Activated T-cell treated with anti-CD3 and anti-CD28 coated beads for 48 hours (primary cell): ENCODE measurements around the gene MRPL53.

Source experiments
- DNase-seq: peaks from one replicate; pipeline ENCODE4 v3.0.0-alpha.2; 2020; ENCODE audit warnings: low read depth

Gene MRPL53

GRCh38 chr2:74472086-74472944, at the start of gene MRPL53:
Gene MRPL53 (minus strand): TSS chr2:74472680. CDS start chr2:74472660, 20 bp downstream.
- DNase-seq = peak; percentile 92

GRCh38 chr2:74516650-74517049, 44.2 kb upstream of the MRPL53 start:
- DNase-seq = no peak

- peak; percentile 71 for DNase-seq
Measured at GRCh38 chr2:74515981-74516633, 43.6 kb upstream of the MRPL53 start.

GRCh38 chr2:74515271-74515980, 42.9 kb upstream of the MRPL53 start:
- DNase-seq = no peak

GRCh38 chr2:74514368-74515270, 42.1 kb upstream of the MRPL53 start, which contains the start of gene TLX2:
Gene TLX2 (plus strand): TSS chr2:74514450. CDS start chr2:74514807, 357 bp downstream.
- DNase-seq = no peak

- no peak for DNase-seq
Measured at GRCh38 chr2:74513605-74514367, 41.3 kb upstream of the MRPL53 start.

- no peak for DNase-seq
Measured at GRCh38 chr2:74512744-74513604, 40.5 kb upstream of the MRPL53 start.

- DNase-seq = no peak
Measured at GRCh38 chr2:74511104-74511989, 38.9 kb upstream of the MRPL53 start.

- DNase-seq = no peak
Measured at GRCh38 chr2:74510272-74510671, 37.8 kb upstream of the MRPL53 start.

- no peak for DNase-seq
Measured at GRCh38 chr2:74507926-74508520, 35.5 kb upstream of the MRPL53 start.

GRCh38 chr2:74507145-74507925, 34.9 kb upstream of the MRPL53 start, which contains the start of gene PCGF1:
Gene PCGF1 (minus strand): TSS chr2:74507695. CDS start chr2:74507668, 27 bp downstream.
- peak; percentile 96 for DNase-seq

- no peak for DNase-seq
Measured at GRCh38 chr2:74505448-74506246, 33.2 kb upstream of the MRPL53 start.

- no peak for DNase-seq
Measured at GRCh38 chr2:74504591-74504990, 32.1 kb upstream of the MRPL53 start.

GRCh38 chr2:74503506-74504475, 31.3 kb upstream of the MRPL53 start:
- no peak for DNase-seq
